Spleen (tissue), 7 donors: ENCODE data around the gene UBA6.

Source experiments
- POLR2A ChIP-seq, 3 donors: fragments of 450-650 bp; IDR thresholded peaks; one replicate each; pipeline ENCODE4 v1.5.1; 2017; ENCODE audit warnings: antibody characterized with exemption in 3 of 3, mild to moderate bottlenecking in 1 of 3
- TF ChIP-seq, protein P1 (sequence below), 11 experiments: fragments of 200-600 bp in 7 of 11; fragments of 450-650 bp in 4 of 11; sonication (generic) in 4 of 11; IDR thresholded peaks in 8 of 11; conservative IDR thresholded peaks in 3 of 11; 1 replicate in 7 of 11; 2 replicates in 4 of 11; pipeline versions ENCODE4 v1.4.0 to v1.8.0; 2016 to 2021; ENCODE audit warnings: antibody characterized with exemption in 11 of 11, inconsistent platforms in 4 of 11, mild to moderate bottlenecking in 1 of 11
- donor health status: DM: no; HTN: no; CAD: no; lungs with moderate emphysema.
- donor health status: DM: no; HTN: no; CAD: no.
- donor health status: DM: no; HTN: no; CAD: no.

GRCh38 chr4:67587156-67587555 is 113.8 kb downstream of the UBA6 start:
- TF ChIP-seq, protein P1, sequence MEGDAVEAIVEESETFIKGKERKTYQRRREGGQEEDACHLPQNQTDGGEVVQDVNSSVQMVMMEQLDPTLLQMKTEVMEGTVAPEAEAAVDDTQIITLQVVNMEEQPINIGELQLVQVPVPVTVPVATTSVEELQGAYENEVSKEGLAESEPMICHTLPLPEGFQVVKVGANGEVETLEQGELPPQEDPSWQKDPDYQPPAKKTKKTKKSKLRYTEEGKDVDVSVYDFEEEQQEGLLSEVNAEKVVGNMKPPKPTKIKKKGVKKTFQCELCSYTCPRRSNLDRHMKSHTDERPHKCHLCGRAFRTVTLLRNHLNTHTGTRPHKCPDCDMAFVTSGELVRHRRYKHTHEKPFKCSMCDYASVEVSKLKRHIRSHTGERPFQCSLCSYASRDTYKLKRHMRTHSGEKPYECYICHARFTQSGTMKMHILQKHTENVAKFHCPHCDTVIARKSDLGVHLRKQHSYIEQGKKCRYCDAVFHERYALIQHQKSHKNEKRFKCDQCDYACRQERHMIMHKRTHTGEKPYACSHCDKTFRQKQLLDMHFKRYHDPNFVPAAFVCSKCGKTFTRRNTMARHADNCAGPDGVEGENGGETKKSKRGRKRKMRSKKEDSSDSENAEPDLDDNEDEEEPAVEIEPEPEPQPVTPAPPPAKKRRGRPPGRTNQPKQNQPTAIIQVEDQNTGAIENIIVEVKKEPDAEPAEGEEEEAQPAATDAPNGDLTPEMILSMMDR (IDR thresholded peaks at IDR 0.05 in 8 of 11, conservative IDR thresholded peaks at IDR 0.05 in 3 of 11) = no peak
- no peak for TF ChIP-seq POLR2A (IDR thresholded peaks at IDR 0.05)
